Stimulated activated CD4-positive, alpha-beta T cell treated with anti-CD3 and anti-CD28 coated beads, Interleukin-1b, Interleukin-23, amount 100 ng/mL, for 4 hours (primary cell): ENCODE data around the gene SLIT2.

Experiments
- DNase-seq, 2 donors: peaks; one replicate each; pipeline ENCODE4 v3.0.0-alpha.2; 2020; ENCODE audit warnings: low read depth in 2 of 2

Gene SLIT2

GRCh38 chr4:20266215-20267082, 14.7 kb downstream of the SLIT2 start:
- no peak for DNase-seq

- DNase-seq = no peak
Observed at GRCh38 chr4:20268028-20268427, 16.3 kb downstream of the SLIT2 start.

GRCh38 chr4:20269320-20269719, 17.6 kb downstream of the SLIT2 start:
- DNase-seq = no peak

- DNase-seq = no peak
Observed at GRCh38 chr4:20271950-20272349, 20.2 kb downstream of the SLIT2 start.

- no peak for DNase-seq
Observed at GRCh38 chr4:20272411-20272872, 20.7 kb downstream of the SLIT2 start.

- DNase-seq = no peak
Observed at GRCh38 chr4:20273793-20274192, 22.1 kb downstream of the SLIT2 start.

GRCh38 chr4:20276848-20277247, 25.1 kb downstream of the SLIT2 start:
- no peak for DNase-seq

- no peak for DNase-seq
Observed at GRCh38 chr4:20278195-20278594, 26.5 kb downstream of the SLIT2 start.

- no peak for DNase-seq
Observed at GRCh38 chr4:20279381-20279780, 27.7 kb downstream of the SLIT2 start.

GRCh38 chr4:20281453-20281852, 29.7 kb downstream of the SLIT2 start:
- no peak for DNase-seq

- no peak for DNase-seq
Observed at GRCh38 chr4:20283039-20283438, 31.3 kb downstream of the SLIT2 start.

- DNase-seq = no peak
Observed at GRCh38 chr4:20284990-20285389, 33.3 kb downstream of the SLIT2 start.

GRCh38 chr4:20287246-20287645, 35.5 kb downstream of the SLIT2 start:
- DNase-seq = no peak

GRCh38 chr4:20288047-20288650, 36.4 kb downstream of the SLIT2 start:
- DNase-seq = no peak

- no peak for DNase-seq
Observed at GRCh38 chr4:20288846-20289512, 37.3 kb downstream of the SLIT2 start.

- DNase-seq = no peak
Observed at GRCh38 chr4:20289782-20290181, 38.1 kb downstream of the SLIT2 start.

- DNase-seq = no peak
Observed at GRCh38 chr4:20292739-20293138, 41.0 kb downstream of the SLIT2 start.

GRCh38 chr4:20297261-20297660, 45.6 kb downstream of the SLIT2 start:
- no peak for DNase-seq

- no peak for DNase-seq
Observed at GRCh38 chr4:20297783-20298182, 46.1 kb downstream of the SLIT2 start.

GRCh38 chr4:20298455-20298854, 46.8 kb downstream of the SLIT2 start:
- DNase-seq = no peak

- DNase-seq = no peak
Observed at GRCh38 chr4:20298986-20299385, 47.3 kb downstream of the SLIT2 start.

GRCh38 chr4:20299515-20299914, 47.8 kb downstream of the SLIT2 start:
- DNase-seq = no peak

- no peak for DNase-seq
Observed at GRCh38 chr4:20301161-20301560, 49.5 kb downstream of the SLIT2 start.
